Measurements from ENCODE around the gene FBXL5.

The FBXL5 gene

GRCh38 chr4:15677507-15677988, 22.4 kb upstream of the FBXL5 start:
- no peak overlapping the region for H3K4me3 ChIP-seq (replicated peaks in 1 of 2; ENCODE audit: low read depth in 2 of 2, low read length in 2 of 2)
- DNase-seq (ENCODE audit: low read depth in 2 of 2): peak; percentile 48 to 64

GRCh38 chr4:15676899-15677298, 21.7 kb upstream of the FBXL5 start:
- TF ChIP-seq, protein P1, sequence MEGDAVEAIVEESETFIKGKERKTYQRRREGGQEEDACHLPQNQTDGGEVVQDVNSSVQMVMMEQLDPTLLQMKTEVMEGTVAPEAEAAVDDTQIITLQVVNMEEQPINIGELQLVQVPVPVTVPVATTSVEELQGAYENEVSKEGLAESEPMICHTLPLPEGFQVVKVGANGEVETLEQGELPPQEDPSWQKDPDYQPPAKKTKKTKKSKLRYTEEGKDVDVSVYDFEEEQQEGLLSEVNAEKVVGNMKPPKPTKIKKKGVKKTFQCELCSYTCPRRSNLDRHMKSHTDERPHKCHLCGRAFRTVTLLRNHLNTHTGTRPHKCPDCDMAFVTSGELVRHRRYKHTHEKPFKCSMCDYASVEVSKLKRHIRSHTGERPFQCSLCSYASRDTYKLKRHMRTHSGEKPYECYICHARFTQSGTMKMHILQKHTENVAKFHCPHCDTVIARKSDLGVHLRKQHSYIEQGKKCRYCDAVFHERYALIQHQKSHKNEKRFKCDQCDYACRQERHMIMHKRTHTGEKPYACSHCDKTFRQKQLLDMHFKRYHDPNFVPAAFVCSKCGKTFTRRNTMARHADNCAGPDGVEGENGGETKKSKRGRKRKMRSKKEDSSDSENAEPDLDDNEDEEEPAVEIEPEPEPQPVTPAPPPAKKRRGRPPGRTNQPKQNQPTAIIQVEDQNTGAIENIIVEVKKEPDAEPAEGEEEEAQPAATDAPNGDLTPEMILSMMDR (IDR thresholded peaks at IDR 0.05; ENCODE audit: low read depth, low read length): no peak
- no peak for DNase-seq (ENCODE audit: low read depth in 2 of 2)
- H3K4me3 ChIP-seq (replicated peaks in 1 of 2; ENCODE audit: low read depth in 2 of 2, low read length in 2 of 2): no peak overlapping the region

More at GRCh38 chr4:15677507-15677988, 22.4 kb upstream of the FBXL5 start:
- TF ChIP-seq, protein P1 (IDR thresholded peaks at IDR 0.05; ENCODE audit: low read depth, low read length): no peak

- DNase-seq (ENCODE audit: low read depth in 2 of 2): no peak
- H3K4me3 ChIP-seq (replicated peaks in 1 of 2; ENCODE audit: low read depth in 2 of 2, low read length in 2 of 2): no peak overlapping the region
- TF ChIP-seq, protein P1 (IDR thresholded peaks at IDR 0.05; ENCODE audit: low read depth, low read length): no peak
Measured at GRCh38 chr4:15676039-15676438, 20.9 kb upstream of the FBXL5 start.

DNA sequence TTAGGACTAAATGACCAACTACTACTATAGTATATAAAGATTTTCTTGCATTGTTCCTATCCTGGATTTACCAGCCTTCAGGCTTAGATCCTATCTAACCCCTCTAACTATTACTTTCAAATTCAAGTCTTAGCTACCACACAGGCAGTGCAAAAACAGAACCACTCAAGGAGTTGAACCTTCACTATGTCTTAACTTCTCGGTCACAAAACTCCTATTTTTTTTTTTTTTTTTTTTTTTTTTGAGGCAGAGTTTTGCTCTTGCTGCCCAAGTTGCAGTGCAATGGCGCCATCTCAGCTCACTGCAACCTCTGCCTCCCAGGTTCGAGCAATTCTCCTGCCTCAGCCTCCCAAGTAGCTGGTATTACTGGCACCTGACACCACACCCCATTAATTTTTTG, 20.2 kb upstream of the FBXL5 start:
- TF ChIP-seq, protein P1 (IDR thresholded peaks at IDR 0.05; ENCODE audit: low read depth, low read length): no peak
- no peak overlapping the region for H3K4me3 ChIP-seq (replicated peaks in 1 of 2; ENCODE audit: low read depth in 2 of 2, low read length in 2 of 2)
- no peak for DNase-seq (ENCODE audit: low read depth in 2 of 2)

GRCh38 chr4:15674926-15675325, 19.8 kb upstream of the FBXL5 start:
- H3K4me3 ChIP-seq (replicated peaks in 1 of 2; ENCODE audit: low read depth in 2 of 2, low read length in 2 of 2): no peak overlapping the region
- no peak for DNase-seq (ENCODE audit: low read depth in 2 of 2)
- TF ChIP-seq, protein P1 (IDR thresholded peaks at IDR 0.05; ENCODE audit: low read depth, low read length): no peak

- H3K4me3 ChIP-seq (replicated peaks in 1 of 2; ENCODE audit: low read depth in 2 of 2, low read length in 2 of 2): no peak overlapping the region
- TF ChIP-seq, protein P1 (IDR thresholded peaks at IDR 0.05; ENCODE audit: low read depth, low read length): no peak
- DNase-seq (ENCODE audit: low read depth in 2 of 2): peak in 1 of 2 donors; percentile 29
Measured at GRCh38 chr4:15674046-15674445, 18.9 kb upstream of the FBXL5 start.

GRCh38 chr4:15673337-15673736, 18.2 kb upstream of the FBXL5 start:
- H3K4me3 ChIP-seq (replicated peaks in 1 of 2; ENCODE audit: low read depth in 2 of 2, low read length in 2 of 2): no peak overlapping the region
- TF ChIP-seq, protein P1 (IDR thresholded peaks at IDR 0.05; ENCODE audit: low read depth, low read length): no peak
- DNase-seq (ENCODE audit: low read depth in 2 of 2): no peak

All from cardiac fibroblast (primary cell).